ENCODE measurements around the gene PKHD1.

PKHD1 gene

DNA sequence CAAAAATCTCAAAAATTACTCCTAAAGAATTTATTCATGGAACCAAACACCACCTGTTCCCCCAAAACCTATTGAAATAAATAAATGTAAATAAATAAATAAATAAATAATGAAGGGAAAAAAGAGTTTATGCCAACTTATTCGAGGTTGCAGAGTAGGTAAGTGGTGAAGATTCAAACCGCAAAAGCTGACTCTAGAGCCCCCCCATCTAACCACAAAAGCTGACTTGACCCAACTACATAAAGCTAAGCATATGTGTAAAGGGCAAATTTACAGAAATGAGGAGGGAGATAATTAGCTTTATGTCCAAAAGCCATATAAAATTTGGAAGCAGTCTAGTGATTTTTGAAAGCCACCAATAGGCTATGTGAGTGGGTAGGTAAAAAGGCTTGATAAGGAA, 486.9 kb downstream of the PKHD1 start:
- no peak for DNase-seq

DNA sequence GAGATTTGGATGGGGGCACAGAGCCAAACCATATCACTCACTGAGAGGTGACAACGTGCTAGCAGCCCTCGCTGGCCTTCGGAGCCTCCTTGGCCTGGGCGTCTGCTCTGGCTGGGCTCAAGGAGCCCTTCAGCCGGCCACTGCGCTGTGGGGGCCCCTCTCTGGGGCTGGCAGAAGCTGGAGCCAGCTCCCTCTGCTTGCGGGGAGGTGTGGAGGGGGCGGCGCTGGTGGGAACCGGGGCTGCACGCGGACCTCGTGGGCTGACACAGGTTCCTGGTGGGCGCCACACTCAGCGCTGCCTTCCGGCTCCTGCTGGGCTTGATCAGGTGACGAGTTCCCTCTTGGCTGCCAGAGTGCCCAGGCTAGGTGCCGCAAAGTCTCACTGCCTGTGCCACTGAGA, 489.2 kb downstream of the PKHD1 start:
- no peak for DNase-seq

DNA sequence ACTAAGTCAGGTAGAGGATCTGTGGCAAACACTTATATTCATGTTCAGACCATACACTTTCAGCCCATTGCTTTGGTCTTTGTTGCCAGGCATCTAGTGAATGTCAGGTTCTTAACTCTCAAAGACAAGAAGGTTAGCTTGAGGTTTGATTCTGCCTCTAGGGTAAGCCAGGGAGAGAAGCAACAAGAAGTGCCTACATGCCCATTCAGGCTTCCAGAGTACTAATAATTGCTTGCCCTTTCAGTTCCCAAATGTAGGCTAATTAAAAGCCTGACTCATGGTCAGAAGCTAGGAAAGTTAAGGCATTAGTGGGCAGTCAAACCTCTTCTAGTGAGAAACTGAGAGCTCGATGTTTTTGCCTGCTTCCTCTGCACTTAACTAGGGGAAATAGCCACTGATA, 492.4 kb downstream of the PKHD1 start:
- no peak for DNase-seq

DNA sequence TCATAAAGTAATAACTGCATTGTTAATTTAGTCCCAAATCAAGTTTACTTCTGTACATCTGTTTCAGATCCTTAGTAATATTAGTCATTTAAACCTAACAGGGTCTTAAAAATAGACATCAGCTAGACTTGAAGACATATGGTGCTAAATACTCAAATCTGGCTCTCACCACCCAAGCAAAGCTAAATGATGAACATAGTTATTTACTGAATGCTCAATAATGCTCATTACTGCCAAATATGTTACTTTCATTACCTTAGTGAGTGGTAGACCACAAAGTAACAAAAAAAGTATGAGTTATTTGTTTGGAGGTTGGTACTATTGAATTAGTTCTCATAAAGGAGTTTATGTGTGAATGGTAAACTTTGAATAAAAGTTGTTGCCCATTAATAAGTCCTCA, 502.1 kb downstream of the PKHD1 start:
- no peak for DNase-seq

DNA sequence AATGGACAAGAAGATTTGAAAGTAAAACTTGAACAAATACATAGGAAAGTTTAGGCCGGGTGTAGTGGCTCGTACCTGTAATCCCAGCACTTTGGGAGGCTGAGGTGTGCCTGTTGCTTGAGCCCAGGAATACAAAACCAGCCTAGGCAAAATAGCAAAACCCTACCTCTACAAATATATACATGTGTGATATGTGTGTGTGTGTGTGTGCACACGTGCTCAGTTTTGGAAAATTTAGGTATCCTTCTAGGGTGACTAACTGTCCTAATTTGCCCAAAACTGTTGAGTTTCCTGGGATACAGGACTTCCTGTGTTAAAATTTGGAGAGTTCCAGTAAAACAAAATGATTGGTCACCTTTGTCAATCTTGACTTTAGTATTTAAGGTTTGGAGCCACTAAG, 503.2 kb downstream of the PKHD1 start:
- DNase-seq: no peak

DNA sequence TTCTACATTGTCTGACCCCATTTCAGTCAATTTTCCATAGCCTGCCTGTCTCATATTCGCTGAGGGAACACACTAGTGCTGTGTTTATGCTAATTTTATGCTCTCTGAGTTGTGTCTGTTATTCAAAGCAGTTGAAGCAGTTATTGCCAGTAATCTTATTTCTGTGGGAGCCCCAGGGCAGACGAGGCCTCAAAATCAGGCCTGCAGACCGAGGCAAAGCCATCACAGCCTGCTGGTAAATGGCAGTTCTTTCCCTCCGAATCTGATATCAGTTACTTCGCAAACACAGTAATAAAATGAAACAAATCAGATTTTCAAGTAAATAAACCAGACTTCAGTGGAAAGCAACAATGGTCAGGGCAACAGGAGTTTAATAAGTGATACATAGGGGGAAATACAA, 508.4 kb downstream of the PKHD1 start:
- no peak for DNase-seq

DNA sequence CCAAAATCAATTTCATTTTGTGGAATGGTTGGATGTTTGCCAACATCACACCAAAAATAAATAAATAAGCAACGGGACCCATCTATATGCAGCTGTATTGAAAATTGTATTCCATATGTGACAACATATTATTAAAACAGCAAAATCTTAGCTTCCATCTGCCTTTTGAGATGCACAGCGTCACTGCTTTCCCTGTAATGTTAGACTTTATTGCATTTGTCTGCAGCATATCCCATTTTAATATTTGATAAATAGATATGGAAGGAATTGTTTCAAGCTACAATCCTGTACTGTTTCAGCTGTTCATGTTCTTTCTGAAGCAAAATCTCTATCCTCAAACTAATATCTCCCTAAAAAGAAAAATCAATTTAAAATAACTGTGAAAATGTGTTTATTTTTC, 509.1 kb downstream of the PKHD1 start:
- DNase-seq: no peak

DNA sequence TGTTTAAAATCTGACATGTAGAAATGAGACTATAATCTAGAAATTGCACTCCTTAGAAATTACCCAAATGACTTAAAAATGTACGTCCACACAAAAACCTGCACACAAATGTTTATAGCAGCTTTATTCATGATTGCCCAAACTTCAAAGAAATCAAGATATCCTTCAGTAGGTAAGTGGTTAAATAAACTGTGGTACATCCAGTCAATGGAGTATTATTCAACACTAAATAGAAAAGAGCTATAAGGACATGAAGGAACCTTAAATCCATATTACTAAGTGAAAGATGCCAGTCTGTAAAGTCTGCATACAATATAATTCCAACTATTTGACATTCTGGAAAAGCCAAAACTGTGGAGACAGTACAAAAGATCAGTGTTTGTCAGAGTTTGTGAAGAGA, 513.4 kb downstream of the PKHD1 start:
- no peak for DNase-seq

DNA sequence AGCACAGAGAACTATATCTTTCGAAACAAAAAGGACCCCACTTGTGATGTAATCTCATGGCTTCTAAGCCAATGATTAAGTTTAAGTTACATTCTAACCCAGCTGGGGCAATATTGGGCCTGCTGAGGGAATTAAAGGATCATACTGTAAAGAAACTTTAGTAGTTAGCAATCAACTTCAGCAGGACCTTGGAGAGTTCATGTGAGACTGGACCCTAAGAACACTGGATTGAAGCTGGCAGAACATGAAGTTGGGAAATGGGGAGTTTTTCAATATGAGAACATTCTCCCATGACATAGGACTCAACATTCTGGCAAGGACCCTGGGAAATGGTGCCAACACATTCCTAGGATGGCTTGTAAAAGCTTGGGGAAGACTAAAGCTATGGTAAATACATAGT, 516.2 kb downstream of the PKHD1 start:
- DNase-seq: no peak

DNA sequence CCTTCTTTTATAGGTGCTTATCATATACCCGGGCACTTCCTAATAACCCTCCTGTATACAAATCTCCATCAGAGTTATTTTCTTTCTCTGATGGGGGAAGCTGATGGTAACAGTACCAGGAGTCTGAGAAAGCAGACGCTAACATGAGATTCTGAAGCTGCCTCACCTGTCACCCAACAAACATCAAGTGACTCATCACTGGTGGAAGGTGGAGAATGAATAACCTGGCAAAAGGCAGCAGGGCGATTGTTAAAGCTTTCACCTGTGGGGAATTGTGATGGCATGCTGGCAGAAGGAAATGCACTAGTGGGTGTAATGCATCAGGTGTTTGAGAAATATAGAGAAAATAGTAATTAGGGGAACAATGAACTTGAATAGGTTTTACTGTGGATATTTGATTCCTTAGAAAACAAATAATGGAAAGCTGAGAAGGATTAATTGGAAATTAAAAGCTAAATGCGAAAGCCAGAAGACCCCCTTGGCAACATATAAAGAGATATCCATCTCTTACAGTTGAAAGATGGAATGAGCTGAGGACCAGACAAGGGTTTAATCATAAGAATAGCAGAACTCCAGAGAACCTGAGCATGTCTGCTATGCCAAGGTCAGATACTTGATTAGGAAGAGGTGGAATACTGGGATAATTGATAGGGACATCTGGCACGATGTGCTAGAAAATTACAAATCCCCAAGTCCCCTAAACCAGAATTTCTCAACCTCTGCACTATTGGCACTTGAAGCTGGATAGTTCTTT, 517.1 kb downstream of the PKHD1 start:
- DNase-seq: no peak

DNA sequence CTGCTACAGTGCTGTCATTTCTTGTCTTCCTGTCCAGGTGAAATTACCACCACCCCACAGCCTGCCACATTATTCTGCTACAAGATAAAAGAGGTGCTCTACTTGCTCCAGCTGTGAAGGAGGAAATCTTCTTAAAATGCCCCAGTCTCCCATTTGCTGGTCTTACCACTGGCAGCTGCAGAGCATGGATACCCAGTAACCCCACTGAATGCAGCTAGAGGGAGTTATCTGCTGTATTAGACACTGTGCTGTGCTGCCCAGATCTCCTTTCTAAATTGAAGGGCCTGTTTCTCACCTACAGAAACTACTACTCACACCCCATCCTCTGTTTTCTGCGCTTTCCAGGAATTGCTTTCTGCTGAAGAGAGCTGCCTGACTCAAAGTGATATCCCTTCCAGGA, 517.8 kb downstream of the PKHD1 start:
- no peak for DNase-seq

DNA sequence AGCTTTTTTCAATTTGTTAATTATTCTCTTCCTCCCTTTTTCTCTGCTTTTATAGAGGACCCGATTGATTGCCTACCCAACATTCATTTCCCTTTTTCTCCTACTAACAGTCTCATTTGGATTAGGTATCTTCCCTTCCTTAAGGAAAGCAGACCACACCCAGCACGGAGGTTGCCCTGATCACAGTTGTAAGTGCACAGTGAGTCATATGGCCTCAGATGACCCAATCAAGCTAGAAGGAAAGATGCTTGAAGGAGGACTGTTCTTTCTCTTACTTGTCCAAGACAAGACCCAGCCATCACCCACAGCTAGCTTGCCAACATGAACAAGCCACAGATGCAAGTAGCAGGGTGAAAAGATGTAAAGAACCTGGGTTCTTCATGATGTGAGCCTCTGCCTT, 518.6 kb downstream of the PKHD1 start:
- DNase-seq: no peak

DNA sequence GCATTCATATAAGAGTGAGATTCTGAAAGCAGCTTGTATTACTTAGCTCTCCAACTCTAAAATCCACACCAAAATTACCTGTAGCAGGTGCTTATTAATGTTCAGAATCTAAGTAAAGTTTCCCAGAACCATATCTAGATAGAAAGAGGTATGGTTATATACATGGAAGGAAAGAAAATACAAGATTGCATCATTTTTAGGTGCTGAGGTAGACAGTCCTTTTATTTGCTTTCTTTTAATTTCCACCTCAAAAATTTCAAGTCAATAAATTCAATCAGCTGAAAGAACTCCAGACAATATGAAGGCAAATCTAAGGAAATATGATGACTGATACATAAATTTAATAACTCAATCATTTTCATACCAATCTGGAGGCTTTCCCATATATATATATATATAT, 521.9 kb downstream of the PKHD1 start:
- DNase-seq: no peak
